HG02938 (cell line): ENCODE results near the gene SMC5.

Source experiments
- ATAC-seq: cut with Tn5 transposase; IDR thresholded peaks from one replicate; pipeline ENCODE4 v1.9.1; 2021; ENCODE audit warnings: mild to moderate bottlenecking, moderate library complexity; ENCODE audit not compliant: unreplicated experiment

Gene SMC5

GRCh38 chr9:70403618-70404025 lies 144.8 kb downstream of the SMC5 start:
- ATAC-seq: no peak

GRCh38 chr9:70404261-70404660 lies 145.5 kb downstream of the SMC5 start:
- no peak for ATAC-seq
